ENCODE data around the gene FAS.

The FAS gene

GRCh38 chr10:88990384-88991160, at the start of gene FAS:
FAS (plus strand) TSS chr10:88990798; CDS start chr10:88990877, 79 bp downstream.
- peak; percentile 50 for DNase-seq

GRCh38 chr10:88941026-88941425, 49.6 kb upstream of the FAS start:
- no peak for DNase-seq

DNA sequence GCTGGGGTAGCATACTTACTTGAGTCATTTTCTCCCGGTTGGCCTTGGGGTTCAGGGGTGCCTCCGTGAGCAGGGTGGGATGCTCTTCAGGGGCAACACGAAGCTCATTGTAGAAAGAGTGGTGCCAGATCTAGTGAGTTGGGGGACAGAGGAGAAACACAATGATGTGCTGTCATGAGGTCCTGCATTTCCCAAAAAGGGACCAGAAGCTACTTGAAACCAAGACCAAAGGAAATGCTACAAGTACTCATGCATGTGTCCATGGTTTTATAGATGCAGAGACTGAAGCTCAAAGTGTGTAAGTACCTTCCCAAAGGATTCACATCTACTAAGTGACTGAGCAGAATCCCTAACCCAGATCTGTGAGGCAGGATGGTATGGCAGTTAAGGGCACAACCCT, 46.8 kb upstream of the FAS start:
- DNase-seq, result no peak

GRCh38 chr10:88944813-88945212, 45.8 kb upstream of the FAS start:
- no peak for DNase-seq

DNA sequence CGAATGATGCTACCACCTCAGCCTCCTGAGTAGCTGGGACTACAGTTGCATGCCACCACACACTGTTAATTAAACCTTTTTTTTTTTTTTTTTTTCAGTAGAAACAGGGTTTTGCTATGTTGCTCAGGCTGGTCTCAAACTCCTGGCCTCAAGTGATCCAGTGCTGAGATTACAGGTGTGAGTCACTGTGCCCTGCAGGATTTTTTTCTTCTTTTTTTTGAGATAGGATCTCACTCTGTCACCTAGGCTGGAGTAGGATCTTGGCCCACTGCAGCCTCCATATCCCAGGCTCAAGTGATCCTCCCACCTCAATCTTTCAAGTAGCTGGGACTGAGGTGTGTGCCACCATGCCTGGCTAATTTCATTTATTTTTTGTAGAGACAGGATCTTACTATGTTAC, 44.4 kb upstream of the FAS start:
- no peak for DNase-seq

GRCh38 chr10:88946965-88947590, 43.5 kb upstream of the FAS start:
- no peak for DNase-seq

GRCh38 chr10:88949051-88949450, 41.5 kb upstream of the FAS start:
- DNase-seq, result no peak

- DNase-seq, result no peak
Measured at GRCh38 chr10:88949912-88950837, 40.4 kb upstream of the FAS start.

DNA sequence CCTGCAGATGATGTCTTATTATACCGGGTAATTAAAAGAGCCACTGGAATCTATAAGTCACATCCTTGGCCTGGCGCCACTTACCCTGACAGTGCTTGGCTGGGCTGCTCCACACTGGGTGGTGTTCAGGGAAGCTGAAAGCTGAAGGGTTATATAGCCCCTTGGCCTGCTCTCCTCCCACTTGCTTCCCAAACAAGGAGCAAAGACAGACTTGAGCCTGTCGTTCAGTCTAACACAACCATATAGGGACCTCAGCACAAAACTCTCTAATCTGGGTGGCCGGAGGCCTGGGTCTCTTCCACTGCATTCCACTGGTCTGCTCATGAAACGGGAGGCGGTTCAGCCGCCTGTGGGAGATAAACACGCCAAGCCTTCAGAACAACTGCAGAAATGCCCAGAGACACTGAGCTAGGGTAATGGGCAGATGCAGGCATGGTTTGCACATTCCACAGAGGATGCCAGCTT, 37.9 kb upstream of the FAS start, which contains the start of gene ACTA2:
TSS of gene ACTA2 (minus strand) at position 127 of the 465 bp plus-strand sequence. CDS start 3,843 bp downstream, outside the sequence.
- DNase-seq, result peak; percentile 1

GRCh38 chr10:88953662-88954061, 36.9 kb upstream of the FAS start:
- DNase-seq, result no peak

GRCh38 chr10:88954458-88955083, 36.0 kb upstream of the FAS start:
- no peak for DNase-seq

DNA sequence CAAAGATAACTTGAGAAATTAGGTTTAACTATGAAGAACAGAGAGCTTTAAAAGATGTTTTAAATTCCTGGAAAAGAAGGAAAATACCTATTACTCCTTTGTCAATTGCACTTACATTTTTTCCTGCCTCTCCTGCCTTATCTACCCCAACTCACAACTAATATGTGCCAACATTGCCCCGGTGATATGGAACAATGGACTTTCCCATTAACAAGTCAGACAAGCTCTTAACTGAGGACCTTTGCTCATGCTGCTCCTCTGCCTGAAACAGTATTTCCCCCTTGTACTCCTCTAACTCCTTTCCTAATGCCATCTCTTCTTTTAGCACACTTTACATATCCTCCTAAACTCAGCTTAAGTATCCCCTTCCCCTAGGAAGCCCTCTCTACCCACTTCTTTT, 33.2 kb upstream of the FAS start:
- no peak for DNase-seq

DNA sequence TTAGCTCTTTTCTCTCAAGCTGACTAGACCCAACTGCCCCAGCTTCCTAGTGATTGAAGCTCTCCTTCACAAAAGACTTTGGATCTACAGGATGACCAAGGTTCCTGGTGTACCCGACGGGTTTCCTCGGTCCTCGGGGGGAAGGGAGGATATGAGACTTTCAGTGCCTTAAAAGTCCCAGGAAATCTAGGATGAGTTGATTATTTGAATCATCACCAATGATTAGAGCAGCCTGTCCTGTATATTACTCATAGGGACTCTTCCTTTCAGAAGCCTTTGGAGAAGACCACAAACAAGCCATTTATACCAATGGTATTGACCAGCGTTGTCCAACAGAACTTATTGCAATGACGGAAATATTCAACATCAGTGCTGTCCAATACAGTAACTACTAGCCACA, 31.9 kb upstream of the FAS start:
- no peak for DNase-seq

DNA sequence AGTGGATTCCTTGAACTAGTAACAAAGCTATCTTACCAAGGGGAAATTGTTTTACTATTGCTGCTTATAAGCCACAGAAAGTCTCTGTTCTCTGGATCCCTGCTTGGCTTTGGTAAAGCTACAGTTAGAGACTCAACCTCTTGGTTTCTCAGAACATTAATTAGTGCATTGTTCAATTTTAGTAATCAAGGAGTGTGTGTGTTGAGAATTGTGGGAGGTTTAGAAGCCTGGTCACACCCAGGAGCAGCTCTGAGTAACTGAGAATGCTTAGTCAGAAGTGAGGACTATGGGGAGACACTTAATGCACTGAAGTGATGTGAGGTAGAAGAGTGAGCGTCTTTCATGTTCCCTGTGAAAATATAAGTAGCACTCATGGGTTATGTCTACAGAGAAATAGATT, 29.8 kb upstream of the FAS start:
- no peak for DNase-seq

DNA sequence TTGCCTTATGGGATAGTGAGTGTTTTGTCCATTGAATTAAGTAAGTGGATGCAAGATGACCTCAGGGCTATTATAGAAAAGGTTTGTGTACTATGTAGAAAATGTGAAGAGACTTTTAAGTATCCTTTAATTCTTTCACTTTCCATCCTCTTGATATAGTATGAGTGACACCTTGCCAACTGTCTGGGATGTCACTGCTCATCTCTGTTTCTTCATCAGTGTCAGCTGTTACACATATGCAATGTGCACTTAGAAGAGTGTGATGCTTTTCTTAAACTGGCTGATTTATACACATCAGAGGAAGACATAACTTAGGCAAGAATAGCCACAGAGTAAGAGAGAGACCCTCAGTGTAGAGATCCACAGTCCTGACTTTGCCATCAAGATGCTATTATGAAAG, 29.3 kb upstream of the FAS start:
- DNase-seq, result no peak

DNA sequence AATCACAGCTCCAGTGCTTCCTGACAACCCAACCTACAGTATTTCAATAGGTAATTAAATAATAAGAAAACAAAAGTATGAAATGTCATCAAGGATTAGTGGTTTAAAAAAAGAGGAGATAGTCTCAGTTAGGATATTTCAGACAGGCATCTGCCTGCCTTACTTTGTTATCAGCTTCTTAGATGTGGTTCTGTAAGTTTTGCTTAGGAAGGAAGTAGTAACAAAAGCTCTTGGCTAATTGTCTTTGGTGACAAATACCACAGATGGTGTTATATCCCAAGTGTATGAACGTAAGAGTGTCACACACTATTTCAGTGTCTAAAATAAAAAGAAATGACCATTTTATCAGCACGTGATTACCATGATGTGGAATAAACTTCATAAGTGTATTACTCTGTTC, 28.3 kb upstream of the FAS start:
- DNase-seq, result no peak

- no peak for DNase-seq
Measured at GRCh38 chr10:88963318-88963717, 27.3 kb upstream of the FAS start.

DNA sequence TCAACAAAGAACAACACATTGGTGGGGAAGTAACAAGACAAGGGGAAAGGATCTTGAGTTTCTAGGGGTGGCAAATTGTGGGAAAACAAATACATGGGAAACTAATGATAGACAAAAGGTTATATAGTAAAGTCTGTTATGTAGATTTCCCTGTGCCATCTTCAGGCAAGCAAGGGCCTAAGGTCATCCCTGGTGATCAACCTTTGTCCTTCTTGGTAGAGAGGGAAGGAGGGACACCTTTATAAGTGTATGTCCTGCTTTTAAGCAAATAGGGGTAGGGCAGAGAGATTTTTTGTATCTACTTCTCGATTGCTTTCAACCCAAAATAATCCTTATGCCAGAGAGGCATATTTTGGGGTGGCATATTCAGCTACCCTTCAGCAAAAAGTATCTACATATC, 26.2 kb upstream of the FAS start:
- no peak for DNase-seq

DNA sequence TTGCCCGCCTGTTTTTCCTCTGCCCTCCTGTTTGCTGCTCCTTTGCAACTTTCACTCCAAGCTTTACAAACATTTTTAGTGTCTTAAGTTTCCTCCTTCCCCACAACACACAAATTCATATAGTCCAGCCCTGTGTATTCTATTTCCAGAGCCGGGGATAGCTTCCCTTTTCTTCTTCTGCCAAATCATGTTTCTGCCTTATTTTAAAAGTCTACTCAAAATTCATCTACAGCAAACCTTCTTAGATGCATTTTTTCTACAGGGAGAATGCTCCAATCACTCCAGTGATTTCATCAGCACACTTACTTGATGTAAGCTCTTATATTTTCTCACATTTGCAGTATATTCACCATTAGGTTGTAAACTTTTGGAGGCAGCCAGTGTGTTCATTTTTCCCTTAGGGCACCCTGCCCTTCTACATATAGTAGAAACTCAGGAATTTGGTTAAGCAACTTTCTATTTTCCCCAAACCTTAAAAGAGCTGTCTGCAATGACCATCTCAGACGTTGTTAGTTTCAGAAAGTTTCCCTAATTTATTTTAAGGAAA, 25.7 kb upstream of the FAS start:
- no peak for DNase-seq

DNA sequence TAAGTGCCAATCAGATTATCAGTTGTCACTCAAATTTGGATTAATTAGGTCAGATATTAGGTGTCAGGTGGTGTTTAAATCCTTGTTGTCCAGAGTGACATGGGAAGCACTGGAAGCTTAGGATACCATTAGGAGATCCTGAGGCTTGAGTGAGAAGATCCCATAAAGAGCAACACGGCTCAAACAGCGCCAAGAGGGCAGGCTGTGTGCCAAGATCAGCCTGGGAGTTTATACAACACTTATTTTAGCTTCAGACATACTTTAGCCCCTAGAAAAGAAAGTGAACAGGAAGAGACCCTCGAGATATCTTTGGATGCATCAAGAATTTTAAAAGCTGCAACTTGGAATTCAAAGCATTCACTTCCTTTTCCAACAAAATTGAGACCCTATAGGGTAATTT, 23.8 kb upstream of the FAS start:
- no peak for DNase-seq

DNA sequence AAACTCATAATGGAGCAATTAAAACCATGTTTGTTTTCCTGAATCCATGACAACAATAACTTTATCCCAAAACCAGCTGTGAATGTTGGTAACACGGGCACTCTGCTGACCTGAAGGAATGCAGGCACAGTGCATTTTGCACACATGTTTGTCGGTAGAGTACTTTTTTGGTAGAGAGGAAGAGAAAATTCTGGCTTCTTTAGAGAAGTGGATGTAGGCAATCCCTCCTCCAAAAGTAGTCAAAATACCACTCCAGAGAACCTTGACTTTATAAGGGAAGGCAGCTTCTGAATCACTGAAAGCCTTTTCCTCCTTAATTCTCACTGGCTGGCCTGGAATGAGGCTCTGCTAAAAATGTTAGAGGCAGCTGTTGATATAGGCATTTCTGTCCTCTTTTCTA, 22.2 kb upstream of the FAS start:
- DNase-seq, result no peak

GRCh38 chr10:88971221-88972061, 19.2 kb upstream of the FAS start:
- no peak for DNase-seq

All from NCI-H69 (cell line).